HG03521 (cell line): ENCODE results near the gene ACTBL2.
A peak's percentile ranks its signal among the peaks of the same experiment; 100 is the strongest.

Experiments
- ATAC-seq: cut with Tn5 transposase; IDR thresholded peaks from one replicate; pipeline ENCODE4 v1.9.1; 2021; ENCODE audit warnings: mild to moderate bottlenecking, moderate library complexity; ENCODE audit not compliant: unreplicated experiment

ACTBL2 gene

GRCh38 chr5:57450991-57451876, 31.4 kb downstream of the ACTBL2 start:
- ATAC-seq = no peak

DNA sequence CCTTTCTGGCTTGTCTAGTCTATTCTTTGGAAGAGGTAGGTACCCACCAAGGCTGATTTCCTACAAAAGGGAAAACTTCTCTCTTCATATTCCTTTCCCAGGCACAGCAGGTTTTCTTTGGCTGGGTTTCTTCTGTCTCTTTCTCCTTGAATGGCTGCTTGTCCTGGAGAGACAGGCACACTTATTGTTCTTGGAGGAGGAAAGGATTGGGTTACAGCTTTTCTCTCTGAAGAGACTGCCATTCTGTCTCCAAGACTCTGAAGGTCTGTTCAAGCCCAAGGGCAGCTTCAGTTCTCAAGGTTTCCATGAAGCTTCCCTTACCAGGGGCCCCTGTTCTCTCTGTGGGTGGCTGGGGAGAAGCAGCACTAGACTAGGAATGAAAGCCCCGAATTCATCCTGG, 33.9 kb downstream of the ACTBL2 start:
- no peak for ATAC-seq

DNA sequence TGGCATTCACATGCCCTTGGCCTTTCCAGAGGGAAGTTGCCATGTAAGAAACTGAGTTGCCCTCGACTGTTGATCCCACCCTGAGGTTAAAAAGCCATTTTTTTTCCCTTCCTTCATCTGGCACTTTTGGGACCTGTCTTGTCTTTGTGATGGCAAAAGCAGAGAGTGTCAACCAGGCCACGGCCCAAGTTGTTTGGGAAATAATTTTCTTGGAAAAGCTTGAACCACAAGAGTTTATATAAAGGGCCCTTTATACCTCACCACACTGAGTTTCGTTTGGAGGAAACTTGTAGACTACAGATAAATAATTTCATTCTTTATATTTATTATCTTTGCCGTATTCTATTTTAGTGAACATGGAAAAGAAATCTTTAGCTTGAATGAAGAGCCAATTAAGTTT, 34.3 kb downstream of the ACTBL2 start:
- no peak for ATAC-seq

DNA sequence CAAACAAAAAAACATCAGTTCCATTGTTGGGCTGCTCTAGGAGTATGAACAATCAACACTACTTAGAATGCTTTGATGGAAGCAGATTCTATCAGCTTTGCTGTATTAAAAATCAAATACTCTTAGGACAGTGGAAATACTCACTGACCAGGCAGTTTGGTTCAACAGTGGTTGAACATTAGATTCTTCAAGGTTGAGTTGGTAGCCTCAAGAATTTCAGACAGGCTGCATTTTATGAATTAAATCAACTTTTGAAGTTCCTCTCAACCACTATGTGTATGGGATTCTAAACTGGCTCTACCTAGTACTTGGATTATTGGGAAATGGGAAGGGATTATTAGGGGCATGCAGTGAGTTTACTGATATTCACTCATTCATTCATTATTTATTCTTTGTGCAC, 35.0 kb downstream of the ACTBL2 start:
- ATAC-seq = no peak

DNA sequence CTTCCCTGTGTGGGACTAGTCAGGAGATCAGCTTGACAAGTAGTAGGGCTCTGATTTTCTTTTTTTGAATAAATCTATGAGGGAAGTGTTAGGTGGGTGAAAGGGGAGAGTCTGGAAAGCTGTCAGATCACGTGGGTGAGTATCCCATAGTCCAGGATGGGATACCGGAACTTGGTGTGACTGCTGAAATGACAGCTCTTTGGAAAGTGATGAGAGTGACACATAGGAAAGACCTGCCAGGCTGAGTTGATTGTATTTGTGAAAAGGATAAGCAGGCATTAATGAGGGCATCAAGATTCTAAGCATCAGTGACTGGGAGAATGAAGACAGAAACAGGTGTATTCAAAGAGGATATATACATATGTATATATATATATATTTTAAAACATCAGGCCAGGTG, 35.6 kb downstream of the ACTBL2 start:
- ATAC-seq = no peak

DNA sequence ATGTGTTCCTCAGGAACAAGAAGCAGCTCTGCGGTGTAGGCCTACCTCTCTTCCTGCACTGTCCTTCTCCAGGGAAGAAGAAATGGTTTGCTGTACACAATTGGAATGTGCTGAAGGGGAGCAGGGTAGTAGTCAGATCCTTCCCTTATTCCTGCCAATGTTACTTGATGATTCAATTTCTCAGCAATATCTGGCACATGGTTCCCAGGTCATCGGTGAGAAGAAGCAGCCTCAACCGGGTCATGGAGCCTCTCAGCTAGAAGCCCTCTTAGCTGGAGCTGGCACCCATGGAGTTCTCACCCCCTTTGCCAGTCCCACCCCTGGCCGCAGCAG, 36.9 kb downstream of the ACTBL2 start:
- ATAC-seq = no peak

DNA sequence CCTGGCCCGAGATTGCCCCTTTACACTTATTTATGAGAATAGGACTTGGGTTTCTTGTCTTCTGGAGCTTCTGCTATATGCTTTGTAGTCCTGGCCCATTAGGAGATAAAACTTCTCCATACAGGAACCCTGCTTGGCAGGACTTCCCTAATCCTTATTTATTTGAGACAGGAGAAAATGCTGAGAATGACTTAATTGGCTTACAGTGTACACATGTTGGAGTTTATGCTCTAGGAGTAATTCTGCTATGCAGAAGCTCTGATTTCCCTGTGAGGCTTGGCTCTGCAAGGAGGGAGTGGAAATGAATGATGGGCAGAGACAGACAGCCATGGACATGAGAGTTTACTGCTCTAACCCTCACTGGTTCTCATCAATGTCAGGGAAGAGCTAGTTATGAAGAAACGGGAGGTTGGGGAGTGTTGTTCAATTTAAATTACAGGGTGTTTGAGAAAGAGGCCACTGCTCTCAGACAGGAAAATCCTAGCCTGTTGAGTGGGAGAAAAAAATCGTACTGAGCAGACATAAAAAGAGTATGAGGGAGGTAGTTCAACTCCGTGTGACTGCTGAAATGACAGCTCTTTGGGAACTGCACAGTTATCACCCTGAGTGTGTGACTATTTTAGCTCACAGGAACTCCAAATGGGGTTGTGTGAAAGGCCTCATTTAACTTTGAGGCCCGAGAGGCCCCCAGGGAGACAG, 37.5 kb downstream of the ACTBL2 start:
- ATAC-seq = no peak

DNA sequence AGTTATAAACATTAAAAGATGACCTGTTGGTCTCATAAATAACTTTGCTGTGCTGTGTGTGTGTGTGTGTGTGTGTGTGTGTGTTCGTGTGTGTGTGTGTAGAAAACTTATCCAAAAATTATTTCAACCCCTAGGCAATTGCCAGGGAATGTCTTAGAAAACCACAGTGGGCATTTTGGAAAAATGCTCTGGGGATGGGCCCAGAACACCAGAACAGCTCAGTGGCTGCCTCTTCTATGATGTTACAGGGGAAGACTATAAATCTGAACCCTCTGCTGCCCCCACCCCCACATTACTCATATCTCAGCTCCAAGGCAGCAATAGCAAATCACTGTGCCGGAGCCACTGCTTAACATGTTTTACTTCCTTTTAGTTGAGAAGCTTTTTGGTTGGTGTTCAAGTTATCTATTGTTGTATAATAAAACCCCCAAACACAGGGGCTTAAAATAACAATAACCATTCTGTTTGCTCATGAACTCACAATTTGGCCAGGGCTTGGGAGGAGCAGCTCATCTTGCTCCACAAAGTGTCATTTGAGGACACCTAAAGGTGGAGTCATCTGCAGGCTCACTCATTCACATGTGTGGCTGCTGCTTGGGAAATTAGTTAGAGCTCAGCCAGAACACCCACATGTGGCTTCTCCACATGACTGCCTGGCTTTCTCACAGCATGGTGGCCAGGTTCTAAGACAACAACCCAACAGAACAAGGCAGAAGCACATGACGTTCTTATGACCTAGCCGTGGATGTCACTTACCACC, 40.4 kb downstream of the ACTBL2 start:
- ATAC-seq = peak; percentile 47

GRCh38 chr5:57441557-57441956, 41.1 kb downstream of the ACTBL2 start:
- ATAC-seq = no peak

DNA sequence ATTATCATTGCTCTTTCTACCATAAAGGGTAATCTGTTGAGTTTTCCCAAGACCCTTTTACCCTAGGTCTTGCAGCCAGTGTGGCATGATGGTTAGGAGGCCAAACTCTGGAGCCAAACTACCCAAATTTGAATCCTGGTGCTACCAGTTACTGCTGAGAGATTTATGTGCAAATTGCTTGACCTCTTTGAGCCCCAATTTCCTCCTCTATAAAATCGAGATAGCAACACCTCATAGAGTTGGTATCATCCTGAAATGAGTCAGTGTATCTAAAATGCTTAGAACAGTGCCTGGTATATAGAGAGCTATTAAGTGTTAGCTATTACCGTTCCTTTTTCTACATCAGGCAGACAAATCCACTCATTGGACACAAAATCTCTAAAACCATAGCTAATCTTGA, 43.0 kb downstream of the ACTBL2 start:
- no peak for ATAC-seq

DNA sequence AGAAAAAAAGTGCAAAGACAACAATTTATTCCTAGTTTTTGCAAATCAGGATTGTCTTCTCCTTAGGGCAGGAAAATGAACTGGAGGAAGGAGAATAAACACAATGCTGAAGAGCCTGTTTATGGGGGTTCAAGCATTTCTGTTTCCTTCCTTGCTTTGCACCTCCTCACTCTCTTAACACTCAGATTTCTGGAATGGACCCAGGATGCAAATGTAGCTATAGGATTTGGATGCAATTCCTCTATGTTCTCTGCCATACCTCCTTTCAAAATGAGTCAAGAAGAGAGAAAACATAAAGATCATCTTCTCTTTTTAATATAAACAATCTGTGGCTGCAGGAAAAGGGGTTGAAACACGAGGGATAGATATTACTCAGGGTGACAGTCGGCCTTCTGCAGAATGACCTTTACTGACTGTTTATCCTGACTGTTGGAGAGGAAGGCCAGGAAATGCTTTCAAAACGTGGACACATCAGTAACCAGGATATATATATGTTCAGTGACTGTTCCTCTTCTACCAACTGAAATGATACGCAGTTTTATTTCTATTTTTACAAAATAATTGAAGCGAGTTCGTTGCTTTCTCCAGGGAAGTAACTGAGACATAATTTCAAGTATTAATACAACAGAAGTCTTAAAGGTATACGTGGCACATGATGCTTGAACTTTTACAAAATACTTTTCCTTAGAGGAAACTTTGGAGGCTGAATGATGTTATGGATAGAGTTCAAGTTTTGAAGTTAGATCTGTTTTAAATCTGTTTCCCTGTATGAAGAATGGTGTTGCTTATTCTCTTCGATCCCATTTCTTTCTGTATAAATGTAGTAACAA, 44.4 kb downstream of the ACTBL2 start:
- no peak for ATAC-seq

- ATAC-seq = no peak
These were observed 46.0 kb downstream of the ACTBL2 start for GRCh38 chr5:57436586-57436985.

- ATAC-seq = no peak
These were observed 46.9 kb downstream of the ACTBL2 start for GRCh38 chr5:57435701-57436134.

DNA sequence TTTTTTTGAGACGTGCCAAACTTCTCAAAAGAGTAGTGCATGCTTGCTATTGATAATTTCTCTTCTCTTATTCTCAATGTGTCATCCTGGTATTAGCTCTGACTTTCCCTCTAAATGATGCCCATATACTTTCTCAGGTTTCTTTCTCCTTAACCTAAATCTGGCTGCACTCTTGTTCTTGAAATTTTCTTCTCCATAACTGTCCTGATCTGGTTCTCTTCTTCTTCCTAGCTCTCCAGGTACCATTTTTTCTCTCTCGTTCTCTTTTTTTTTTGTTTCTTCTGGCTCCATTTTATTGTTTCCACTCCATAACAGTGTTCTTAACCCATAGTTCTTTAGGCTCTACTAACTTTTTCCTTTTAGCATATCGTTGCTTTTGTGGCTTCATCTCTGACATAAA, 47.9 kb downstream of the ACTBL2 start:
- ATAC-seq = no peak

GRCh38 chr5:57434227-57434640, 48.4 kb downstream of the ACTBL2 start:
- ATAC-seq = no peak

DNA sequence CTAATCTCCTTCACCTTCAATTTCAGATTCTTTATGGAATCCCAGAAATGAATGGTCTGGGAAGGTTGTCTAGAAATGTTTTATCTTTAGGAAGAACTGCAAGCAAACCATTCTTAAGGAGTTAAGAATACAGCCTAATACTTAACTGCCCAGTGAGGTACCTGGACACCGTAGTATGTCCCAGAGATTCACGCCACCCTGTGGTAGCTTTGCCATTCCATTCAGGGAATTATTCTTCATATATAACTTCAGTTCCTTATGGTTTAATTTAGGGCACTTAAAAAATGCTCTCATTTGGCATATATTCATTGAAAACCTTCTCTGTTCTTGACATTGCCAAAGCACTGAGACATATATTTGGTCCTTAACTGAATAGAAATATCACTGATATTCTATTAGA, 49.7 kb downstream of the ACTBL2 start:
- no peak for ATAC-seq

DNA sequence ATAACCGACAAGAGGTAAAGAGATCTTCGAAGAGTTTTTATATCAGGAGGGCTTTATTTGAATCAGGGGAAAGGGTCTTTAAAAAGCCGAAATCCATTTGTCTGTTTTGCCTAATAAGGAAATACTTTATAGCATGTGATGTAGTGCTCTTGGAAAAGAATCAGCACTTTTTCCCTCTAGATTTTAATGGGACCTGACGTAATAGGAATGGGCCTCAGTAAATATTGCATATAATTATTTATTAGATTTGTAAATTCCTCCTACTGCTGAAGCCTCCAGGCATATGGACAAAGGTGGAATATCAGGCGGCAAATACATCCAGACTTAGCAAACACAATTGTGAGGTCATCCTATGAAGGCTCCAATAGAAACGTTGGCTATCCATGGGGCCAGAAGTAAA, 50.9 kb downstream of the ACTBL2 start:
- no peak for ATAC-seq
